GM10266 (cell line): ENCODE data around the gene HPSE2.
"Not testable (repeated sequence)": the region's sequence is repeated elsewhere in the genome, so short reads cannot be mapped to it uniquely, and the experiment has no call there.

Experiments used
- DNase-seq: peaks from one replicate; pipeline ENCODE4 v3.0.0; 2012; ENCODE audit errors: extremely low spot score
- TF ChIP-seq, protein P1 (sequence below): IDR thresholded peaks from 2 replicates; pipeline ENCODE4 v1.5.1; 2012; ENCODE audit warnings: mild to moderate bottlenecking, low read depth; ENCODE audit not compliant: control insufficient read depth, insufficient read depth; ENCODE audit errors: missing control alignments

HPSE2 gene

GRCh38 chr10:99005254-99005653 is 230.4 kb downstream of the HPSE2 start:
- no peak for DNase-seq
- TF ChIP-seq, protein P1, sequence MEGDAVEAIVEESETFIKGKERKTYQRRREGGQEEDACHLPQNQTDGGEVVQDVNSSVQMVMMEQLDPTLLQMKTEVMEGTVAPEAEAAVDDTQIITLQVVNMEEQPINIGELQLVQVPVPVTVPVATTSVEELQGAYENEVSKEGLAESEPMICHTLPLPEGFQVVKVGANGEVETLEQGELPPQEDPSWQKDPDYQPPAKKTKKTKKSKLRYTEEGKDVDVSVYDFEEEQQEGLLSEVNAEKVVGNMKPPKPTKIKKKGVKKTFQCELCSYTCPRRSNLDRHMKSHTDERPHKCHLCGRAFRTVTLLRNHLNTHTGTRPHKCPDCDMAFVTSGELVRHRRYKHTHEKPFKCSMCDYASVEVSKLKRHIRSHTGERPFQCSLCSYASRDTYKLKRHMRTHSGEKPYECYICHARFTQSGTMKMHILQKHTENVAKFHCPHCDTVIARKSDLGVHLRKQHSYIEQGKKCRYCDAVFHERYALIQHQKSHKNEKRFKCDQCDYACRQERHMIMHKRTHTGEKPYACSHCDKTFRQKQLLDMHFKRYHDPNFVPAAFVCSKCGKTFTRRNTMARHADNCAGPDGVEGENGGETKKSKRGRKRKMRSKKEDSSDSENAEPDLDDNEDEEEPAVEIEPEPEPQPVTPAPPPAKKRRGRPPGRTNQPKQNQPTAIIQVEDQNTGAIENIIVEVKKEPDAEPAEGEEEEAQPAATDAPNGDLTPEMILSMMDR: no peak

GRCh38 chr10:99004738-99005137 is 230.9 kb downstream of the HPSE2 start:
- no peak for DNase-seq
- TF ChIP-seq, protein P1: no peak

GRCh38 chr10:99002392-99002791 is 233.3 kb downstream of the HPSE2 start:
- no peak for DNase-seq
- TF ChIP-seq, protein P1: no peak

DNA sequence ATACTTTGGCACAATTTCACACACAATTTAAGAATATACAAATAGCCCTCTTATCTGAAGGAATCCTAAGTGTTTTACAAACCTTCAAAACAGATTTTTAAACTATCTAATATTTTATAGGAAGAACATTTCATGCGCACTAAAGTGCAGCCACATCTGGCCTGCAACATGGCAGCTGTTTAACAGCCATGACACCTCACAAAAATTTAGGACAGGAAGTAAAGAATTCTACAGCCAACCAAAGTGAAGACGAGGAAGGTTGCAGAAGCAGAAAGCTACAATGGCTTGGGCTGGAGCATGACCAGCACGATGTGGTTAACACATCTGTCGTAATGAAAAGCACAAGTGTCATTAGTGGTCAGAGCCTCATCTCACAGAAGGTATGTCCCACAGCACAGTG is 238.1 kb downstream of the HPSE2 start:
- DNase-seq: no peak
- TF ChIP-seq, protein P1: no peak

GRCh38 chr10:98994030-98994429 is 241.6 kb downstream of the HPSE2 start:
- no peak for DNase-seq
- TF ChIP-seq, protein P1: no peak

DNA sequence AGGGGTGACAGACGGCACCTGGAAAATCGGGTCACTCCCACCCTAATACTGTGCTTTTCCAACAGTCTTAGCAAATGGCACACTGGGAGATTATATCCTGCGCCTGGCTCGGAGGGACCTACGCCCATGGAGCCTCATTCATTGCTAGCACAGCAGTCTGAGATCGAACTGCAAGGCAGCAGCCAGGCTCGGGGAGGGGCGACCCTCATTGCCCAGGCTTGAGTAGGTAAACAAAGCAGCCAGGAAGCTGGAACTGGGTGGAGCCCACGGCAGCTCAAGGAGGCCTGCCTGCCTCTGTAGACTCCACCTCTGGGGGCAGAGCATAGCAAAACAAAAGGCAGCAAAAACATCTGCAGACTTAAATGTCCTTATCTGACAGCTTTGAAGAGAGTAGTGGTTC is 251.9 kb downstream of the HPSE2 start:
- DNase-seq: not testable (repeated sequence)

DNA sequence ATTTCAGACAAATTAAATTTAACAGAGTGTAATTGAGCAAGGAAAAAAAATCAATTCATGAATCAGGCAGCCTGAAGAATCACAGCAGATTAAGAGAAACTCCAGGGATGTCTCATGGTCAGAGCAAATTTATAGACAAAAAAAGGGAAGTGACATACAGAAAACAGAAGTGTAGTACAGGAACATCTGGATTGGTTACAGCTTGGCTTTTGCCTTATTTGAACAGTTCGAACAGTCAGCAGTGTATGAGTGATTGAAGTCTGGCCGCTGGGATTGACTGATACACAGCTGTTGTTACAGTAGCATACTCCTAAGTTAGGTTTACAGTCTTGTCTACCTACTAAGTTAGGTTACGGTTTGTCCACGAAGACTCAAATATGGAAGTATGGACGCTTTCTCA is 255.3 kb downstream of the HPSE2 start:
- TF ChIP-seq, protein P1: no peak
- DNase-seq: no peak

GRCh38 chr10:98971464-98971863 is 264.2 kb downstream of the HPSE2 start:
- TF ChIP-seq, protein P1: no peak
- no peak for DNase-seq
